Mononuclear cell (primary cell): ENCODE data around the gene ZNF512. TPM values are rescaled to one million over a fixed set of nuclear protein-coding genes. Genes with fewer than 3 reads are reported as not detected.

ENCODE experiments used
- H3K27me3 ChIP-seq: 2 replicates; pipeline ENCODE4 v1.6.0; 2011; ENCODE audit warnings: low read length, control low read depth; ENCODE audit not compliant: insufficient read depth
- H3K4me1 ChIP-seq: 2 replicates; pipeline ENCODE4 v1.5.1; 2011; ENCODE audit warnings: mild to moderate bottlenecking, low read length, control low read depth; ENCODE audit not compliant: insufficient read depth
- H3K4me3 ChIP-seq: 2 replicates; pipeline ENCODE4 v1.5.1; 2011; ENCODE audit warnings: mild to moderate bottlenecking, low read length, moderate library complexity
- H3K9me3 ChIP-seq: 2 replicates; pipeline ENCODE4 v1.5.1; 2011; ENCODE audit warnings: low read depth, mild to moderate bottlenecking, control low read depth, low read length
- total RNA-seq: library from RNA; depleted of rRNA; stranded (reverse); fragments of >200 nt; gene quantifications from one replicate; pipeline ENCODE4 v1.2.3, GENCODE V29; 2012

ZNF512 gene
- total RNA-seq, 1 donor = 12.8 TPM

DNA sequence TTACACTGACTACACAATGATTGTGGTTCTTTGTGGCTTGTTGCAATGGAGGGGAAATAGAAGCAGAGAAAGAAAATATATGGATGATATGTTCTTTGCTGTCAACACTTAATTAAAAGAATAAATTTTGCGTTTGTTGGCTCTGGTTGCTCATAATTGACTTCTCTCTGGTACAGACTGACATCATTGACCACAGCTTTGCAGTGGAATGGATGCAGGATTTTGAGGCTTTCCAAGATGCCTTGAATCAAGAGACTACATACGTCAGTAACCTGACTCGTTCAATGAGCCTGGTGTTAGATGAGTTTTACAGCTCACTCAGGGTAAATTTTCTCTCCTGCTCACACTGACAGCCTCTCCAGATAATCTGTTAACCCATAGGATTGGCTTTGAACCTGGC is 55.9 kb downstream of the ZNF512 start:
- no peaks in the 10 kb centered on the region for H3K27me3 ChIP-seq
- no peak overlapping the region for H3K4me3 ChIP-seq
- no peaks in the 10 kb centered on the region for H3K9me3 ChIP-seq
- H3K4me1 ChIP-seq = no peaks in the 10 kb centered on the region

- Histone ChIP-seq H3K27me3 (no peaks in the 10 kb centered on the region), H3K4me3 (no peak overlapping the region), H3K9me3 (no peaks in the 10 kb centered on the region), H3K4me1 (no peaks in the 10 kb centered on the region)
Observed at GRCh38 chr2:27640722-27641245, 57.9 kb downstream of the ZNF512 start.

DNA sequence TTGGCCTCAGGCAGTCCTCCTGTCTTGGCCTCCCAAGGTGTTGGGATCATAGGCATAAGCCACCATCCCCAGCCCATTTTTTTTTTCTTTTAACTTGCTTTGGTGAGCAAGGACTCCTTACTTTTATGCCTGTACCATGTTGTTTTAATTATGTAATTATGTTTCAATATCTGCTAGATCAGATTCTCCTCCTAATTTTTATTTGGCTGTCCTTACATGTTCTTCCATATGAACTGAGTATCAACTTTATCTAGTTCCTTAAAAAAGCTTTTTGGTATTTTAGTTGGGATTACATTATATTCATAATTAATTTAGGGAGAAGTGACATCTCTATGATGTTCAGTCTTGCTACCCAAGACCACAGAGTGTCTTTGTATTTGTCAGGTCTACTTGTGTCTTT is 62.4 kb downstream of the ZNF512 start:
- Histone ChIP-seq H3K9me3 (no peaks in the 10 kb centered on the region), H3K4me1 (no peaks in the 10 kb centered on the region), H3K4me3 (no peak overlapping the region), H3K27me3 (no peaks in the 10 kb centered on the region)

DNA sequence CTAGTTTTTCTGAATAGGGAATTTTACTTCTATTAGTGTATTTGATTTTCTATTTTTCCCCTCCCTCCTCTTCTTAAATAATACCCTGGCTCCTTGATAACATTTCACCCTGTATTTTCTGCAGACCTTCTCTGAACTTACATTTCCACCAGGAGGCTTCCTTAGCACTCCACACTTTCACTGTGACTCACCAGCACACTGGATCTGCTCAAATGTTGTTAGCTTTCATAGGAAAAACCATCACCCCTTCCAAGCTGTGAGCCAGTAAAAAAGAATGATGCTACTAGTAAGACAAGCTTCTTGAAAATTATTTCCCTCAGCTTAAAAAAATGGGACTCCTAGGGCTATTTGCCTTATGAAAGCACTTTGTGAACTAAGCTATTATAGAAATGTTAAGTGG is 64.4 kb downstream of the ZNF512 start:
- Histone ChIP-seq H3K9me3 (no peaks in the 10 kb centered on the region), H3K4me3 (no peak overlapping the region), H3K27me3 (no peaks in the 10 kb centered on the region), H3K4me1 (no peaks in the 10 kb centered on the region)

GRCh38 chr2:27647737-27648136 is 64.9 kb downstream of the ZNF512 start:
- Histone ChIP-seq H3K4me3 (no peak overlapping the region), H3K27me3 (no peaks in the 10 kb centered on the region), H3K4me1 (no peaks in the 10 kb centered on the region), H3K9me3 (no peaks in the 10 kb centered on the region)

DNA sequence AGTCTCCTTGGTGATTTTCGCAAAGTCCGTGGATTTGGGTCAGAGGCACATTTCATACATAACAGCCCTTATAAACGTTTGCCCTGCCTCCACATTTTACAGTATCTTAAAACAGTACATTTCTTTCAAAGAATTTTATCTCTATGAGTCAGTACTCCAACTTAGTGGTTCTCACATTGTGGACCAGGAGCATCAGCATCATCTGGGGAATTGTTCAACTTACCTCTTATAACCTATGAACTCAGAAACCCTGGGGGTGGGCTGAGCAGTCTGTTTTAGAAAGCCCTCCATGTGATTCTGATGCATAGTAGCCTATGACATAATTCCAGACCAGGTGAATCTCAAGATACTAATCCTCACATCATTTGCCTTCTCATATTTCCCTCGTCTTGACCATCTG is 68.2 kb downstream of the ZNF512 start:
- Histone ChIP-seq H3K4me3 (no peak overlapping the region), H3K4me1 (no peaks in the 10 kb centered on the region), H3K27me3 (no peaks in the 10 kb centered on the region), H3K9me3 (no peaks in the 10 kb centered on the region)

GRCh38 chr2:27652341-27652740 is 69.5 kb downstream of the ZNF512 start:
- Histone ChIP-seq H3K27me3 (no peaks in the 10 kb centered on the region), H3K4me1 (no peaks in the 10 kb centered on the region), H3K9me3 (no peaks in the 10 kb centered on the region), H3K4me3 (no peak overlapping the region)

DNA sequence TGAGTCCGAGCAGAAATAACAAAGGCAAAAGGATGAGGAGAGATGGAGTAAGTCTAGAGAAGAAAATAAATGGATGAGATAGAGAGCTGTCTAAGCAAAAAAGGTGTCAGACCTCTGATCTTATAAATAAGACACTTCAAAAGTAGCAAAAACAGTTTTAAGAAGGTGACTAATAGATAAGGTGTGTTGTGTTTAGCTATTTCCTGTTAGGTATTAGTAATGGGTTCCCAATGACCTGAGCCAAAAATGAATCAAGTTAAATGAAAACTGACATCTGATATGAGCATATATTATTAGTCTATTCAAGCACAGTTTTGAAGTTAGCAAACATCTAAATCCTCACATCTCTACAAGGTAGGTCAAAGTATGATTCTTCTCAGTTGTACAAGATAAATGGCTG is 69.9 kb downstream of the ZNF512 start:
- Histone ChIP-seq H3K4me1 (no peaks in the 10 kb centered on the region), H3K4me3 (no peak overlapping the region), H3K9me3 (no peaks in the 10 kb centered on the region), H3K27me3 (no peaks in the 10 kb centered on the region)

DNA sequence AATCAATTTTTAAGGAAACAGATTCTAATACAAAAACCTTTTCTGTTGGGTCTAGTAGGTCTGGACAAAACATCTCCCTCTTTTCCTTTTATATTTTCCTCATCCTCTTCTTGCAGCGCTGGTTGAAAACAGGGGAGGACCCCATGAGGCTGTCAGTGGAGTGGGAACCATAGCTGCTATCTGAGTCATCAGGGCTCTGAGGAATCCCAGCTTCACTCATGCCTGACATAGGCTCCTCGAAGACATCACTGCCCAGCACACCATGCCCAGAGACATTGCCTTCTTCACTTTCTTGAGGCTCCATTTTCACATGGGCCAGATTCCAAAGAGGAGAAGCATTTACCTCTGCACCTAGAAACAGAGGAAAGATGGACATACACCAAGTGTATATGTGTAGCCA is 70.6 kb downstream of the ZNF512 start:
- Histone ChIP-seq H3K4me1 (no peaks in the 10 kb centered on the region), H3K4me3 (no peak overlapping the region), H3K9me3 (no peaks in the 10 kb centered on the region), H3K27me3 (no peaks in the 10 kb centered on the region)

- no peaks in the 10 kb centered on the region for H3K9me3 ChIP-seq
- H3K27me3 ChIP-seq = no peaks in the 10 kb centered on the region
- no peak overlapping the region for H3K4me3 ChIP-seq
- no peaks in the 10 kb centered on the region for H3K4me1 ChIP-seq
Observed at GRCh38 chr2:27655155-27655951, 72.5 kb downstream of the ZNF512 start.

DNA sequence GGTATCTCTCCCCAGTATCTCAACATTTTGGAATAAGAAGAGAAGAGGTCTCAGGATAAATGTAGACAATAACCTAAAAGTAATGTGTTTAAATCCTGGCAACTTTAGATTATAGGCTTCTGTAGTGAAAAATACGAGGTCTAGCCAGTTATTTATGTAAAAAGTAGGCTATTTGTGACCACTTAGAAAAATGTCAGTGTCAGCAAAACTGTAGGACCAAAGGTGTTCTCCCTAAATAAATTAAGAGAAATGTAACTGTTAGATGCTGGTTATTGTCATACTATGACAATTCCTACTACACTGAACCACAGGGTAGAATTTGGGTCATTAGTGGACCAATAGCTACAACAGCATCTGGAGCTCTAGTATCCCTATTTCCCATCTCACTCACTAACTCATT is 78.5 kb downstream of the ZNF512 start:
- Histone ChIP-seq H3K9me3 (no peaks in the 10 kb centered on the region), H3K4me3 (no peak overlapping the region), H3K4me1 (peaks cover 24% of the 10 kb centered on the region), H3K27me3 (no peaks in the 10 kb centered on the region)

GRCh38 chr2:27663285-27664153 is 80.7 kb downstream of the ZNF512 start, which contains the start of the genes SLC4A1AP and SUPT7L:
Gene SLC4A1AP, plus strand, starts transcription at chr2:27663889. Its CDS starts 26 bp downstream, at chr2:27663915.
Gene SUPT7L, minus strand, starts transcription at chr2:27663614. Its CDS starts 1,422 bp downstream, at chr2:27662192.
- Histone ChIP-seq H3K4me3 (peak within 1 kb of the TSS; percentile 86), H3K4me1 (peaks cover 34% of the 10 kb centered on the region), H3K9me3 (no peaks in the 10 kb centered on the region), H3K27me3 (no peaks in the 10 kb centered on the region)

GRCh38 chr2:27664154-27664574 is 81.3 kb downstream of the ZNF512 start:
- Histone ChIP-seq H3K4me3 (peak overlapping the region; percentile 86), H3K27me3 (no peaks in the 10 kb centered on the region), H3K9me3 (no peaks in the 10 kb centered on the region), H3K4me1 (peaks cover 34% of the 10 kb centered on the region)

GRCh38 chr2:27664622-27665363 is 82.0 kb downstream of the ZNF512 start:
- Histone ChIP-seq H3K4me1 (peaks cover 34% of the 10 kb centered on the region), H3K9me3 (no peaks in the 10 kb centered on the region), H3K27me3 (no peaks in the 10 kb centered on the region), H3K4me3 (peak overlapping the region; percentile 86)
